HFF-Myc (cell line): Measurements from ENCODE around the gene MMP1.
A peak's percentile ranks its signal among the peaks of the same experiment; 100 is the strongest.

Source experiments
- DNase-seq: peaks from one replicate; pipeline ENCODE4 v3.0.0-alpha.2; 2011; ENCODE audit warnings: low read depth; ENCODE audit errors: extremely low read depth
- H3K4me3 ChIP-seq: replicated peaks from 2 replicates; pipeline ENCODE4 v1.5.1; 2011; ENCODE audit warnings: low read depth, mild to moderate bottlenecking, control low read depth, low read length
- TF ChIP-seq, protein P1 (sequence below): IDR thresholded peaks from 2 replicates; pipeline ENCODE4 v1.5.1; 2012; ENCODE audit warnings: mild to moderate bottlenecking, low read depth, low read length, control low read depth; ENCODE audit errors: missing control alignments

The MMP1 gene

DNA sequence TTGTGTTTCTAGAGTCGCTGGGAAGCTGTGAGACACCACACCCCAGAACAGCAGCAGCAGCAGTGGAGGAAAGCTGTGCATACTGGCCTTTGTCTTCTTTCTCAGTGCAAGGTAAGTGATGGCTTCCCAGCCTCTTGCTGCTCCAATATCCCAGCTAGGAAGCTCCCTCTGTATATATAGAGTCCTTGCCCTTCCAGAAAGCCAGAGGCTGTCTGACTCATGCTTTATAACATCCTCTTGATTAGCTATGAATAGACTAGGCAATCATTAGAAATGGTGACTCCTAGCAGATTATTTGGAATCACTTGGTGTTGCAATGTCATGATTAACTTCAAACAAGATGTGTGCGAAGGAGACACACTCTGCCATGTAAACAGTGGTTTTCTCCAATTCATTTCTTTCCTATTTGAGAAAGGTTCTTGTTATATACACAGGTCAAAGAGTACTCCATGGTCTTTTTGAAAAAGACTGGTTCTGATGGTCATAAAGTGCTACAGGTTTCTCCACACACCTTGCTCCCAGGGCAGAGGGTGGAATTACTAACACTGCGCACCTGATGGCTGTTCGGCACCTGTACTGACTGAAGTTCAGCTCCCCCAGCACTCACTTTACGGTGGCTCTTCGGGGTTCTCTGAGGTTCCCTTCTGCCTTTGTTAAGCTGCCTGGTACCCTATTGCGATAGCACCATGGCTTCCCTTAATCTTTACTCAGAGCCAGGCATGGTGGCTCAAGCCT, at the start of gene MMP1:
Gene MMP1, minus strand, starts transcription at position 149 of the 735 bp plus-strand sequence. Its CDS starts 68 bp downstream, at position 81.
- TF ChIP-seq, protein P1, sequence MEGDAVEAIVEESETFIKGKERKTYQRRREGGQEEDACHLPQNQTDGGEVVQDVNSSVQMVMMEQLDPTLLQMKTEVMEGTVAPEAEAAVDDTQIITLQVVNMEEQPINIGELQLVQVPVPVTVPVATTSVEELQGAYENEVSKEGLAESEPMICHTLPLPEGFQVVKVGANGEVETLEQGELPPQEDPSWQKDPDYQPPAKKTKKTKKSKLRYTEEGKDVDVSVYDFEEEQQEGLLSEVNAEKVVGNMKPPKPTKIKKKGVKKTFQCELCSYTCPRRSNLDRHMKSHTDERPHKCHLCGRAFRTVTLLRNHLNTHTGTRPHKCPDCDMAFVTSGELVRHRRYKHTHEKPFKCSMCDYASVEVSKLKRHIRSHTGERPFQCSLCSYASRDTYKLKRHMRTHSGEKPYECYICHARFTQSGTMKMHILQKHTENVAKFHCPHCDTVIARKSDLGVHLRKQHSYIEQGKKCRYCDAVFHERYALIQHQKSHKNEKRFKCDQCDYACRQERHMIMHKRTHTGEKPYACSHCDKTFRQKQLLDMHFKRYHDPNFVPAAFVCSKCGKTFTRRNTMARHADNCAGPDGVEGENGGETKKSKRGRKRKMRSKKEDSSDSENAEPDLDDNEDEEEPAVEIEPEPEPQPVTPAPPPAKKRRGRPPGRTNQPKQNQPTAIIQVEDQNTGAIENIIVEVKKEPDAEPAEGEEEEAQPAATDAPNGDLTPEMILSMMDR = no peak
- DNase-seq = no peak
- H3K4me3 ChIP-seq = peak within 1 kb of the TSS; percentile 8; the same call in 1 of the 2 replicates

DNA sequence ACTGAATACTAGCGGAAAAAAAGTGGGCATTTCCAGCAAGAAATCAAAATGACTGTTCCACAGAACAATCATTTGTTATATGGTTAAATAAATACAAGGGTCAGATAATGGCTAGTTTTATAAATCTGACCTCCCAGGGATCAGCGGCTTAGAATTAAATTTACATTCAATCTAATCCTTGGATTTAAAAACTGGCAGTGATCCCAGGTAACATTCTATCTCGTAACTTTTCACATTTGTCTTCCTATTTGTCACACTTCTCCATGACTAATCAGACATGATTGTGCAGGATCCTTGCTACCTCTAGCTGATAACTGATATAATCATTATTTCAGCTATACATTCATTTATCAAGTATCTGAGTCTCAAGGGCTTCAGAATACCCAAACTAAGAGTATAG, 48.3 kb upstream of the MMP1 start:
- TF ChIP-seq, protein P1 = no peak

DNA sequence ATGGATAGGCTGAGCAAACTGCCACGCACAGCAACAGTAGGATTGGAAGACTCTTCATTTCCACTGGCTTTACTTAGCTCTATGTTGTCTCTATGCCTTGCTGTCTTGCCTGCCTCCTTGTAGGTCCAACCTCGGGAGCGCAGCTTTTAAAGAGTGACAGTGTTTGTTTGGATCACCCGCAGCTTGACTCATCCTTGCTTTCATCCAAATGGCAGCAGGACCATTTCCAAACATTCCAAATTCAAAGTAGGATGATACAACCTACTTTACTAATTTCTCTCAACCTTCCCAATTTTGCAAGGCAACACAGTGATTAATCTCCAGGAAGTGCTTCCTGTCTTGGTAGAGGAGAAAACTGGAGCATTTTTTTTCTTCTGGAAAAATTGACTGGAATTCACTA, 45.5 kb upstream of the MMP1 start, which contains the start of gene MMP3:
Gene MMP3, minus strand, starts transcription at position 121 of the 400 bp plus-strand sequence. Its CDS starts 63 bp downstream, at position 58.
- TF ChIP-seq, protein P1 = no peak
- peak; percentile 30 for DNase-seq
- H3K4me3 ChIP-seq = no peak within 1 kb of the TSS

More for the DNA sequence above, 48.3 kb upstream of the MMP1 start:
- H3K4me3 ChIP-seq = no peak overlapping the region
- DNase-seq = no peak

DNA sequence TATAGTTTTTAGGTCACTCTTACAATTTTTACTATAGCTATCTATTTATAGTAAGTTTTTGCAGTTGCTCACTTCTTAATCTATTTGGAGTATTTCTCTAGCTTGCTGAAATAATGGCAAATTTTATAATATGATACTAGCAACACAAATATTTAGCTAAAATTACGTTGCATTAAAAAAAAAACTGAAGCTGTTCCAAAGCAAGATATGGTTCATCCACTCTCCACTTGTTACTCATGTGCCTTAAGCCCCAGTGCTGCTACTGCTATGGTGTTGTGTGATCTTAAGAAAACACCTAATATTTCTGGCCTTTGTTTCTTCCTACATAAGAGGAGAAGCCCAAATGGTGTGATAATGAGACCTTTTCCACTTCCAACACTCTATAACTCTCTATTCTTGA, 45.0 kb upstream of the MMP1 start:
- no peak for DNase-seq
- no peak overlapping the region for H3K4me3 ChIP-seq
- TF ChIP-seq, protein P1 = no peak

DNA sequence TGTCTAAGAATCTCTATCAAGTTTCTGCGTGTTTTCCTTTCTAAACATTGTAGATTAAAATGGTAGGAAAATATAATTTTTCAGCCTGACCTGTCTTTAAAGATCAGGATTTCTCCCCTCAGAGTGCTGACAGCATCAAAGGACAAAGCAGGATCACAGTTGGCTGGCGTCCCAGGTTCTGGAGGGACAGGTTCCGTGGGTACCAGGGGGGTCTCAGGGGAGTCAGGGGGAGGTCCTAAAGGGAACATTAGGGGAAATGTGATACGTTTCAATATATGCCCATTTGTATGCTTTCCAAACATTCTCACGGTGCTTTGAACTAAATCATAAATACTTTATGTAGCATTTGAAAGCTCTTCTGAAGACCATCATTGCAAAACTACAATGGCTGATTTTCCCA, 42.1 kb upstream of the MMP1 start:
- no peak for DNase-seq
- TF ChIP-seq, protein P1 = no peak
- no peak overlapping the region for H3K4me3 ChIP-seq

DNA sequence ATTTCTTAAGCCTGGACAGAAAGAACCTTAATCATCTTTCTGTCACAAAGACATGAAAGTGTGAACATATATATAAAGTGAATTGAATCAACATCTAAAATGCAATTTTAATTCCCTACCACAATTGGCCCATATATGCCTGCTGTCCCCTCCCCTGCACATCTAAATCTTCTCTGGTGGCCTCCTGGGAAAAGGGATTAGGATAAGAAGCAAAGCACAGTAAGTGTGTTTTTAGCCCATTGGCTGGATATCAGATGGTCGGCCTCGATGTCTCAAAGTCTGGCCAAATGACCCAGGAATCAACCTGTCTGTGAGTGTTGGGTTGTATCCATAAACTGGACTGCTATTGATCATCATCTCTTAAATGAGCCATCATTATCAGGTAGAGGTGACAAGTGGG, 39.7 kb upstream of the MMP1 start:
- TF ChIP-seq, protein P1 = no peak
- no peak for DNase-seq

More for the DNA sequence above, 39.7 kb upstream of the MMP1 start:
- no peak overlapping the region for H3K4me3 ChIP-seq
